GM19324 (cell line): ENCODE measurements around the gene DENND5B.
A peak's percentile ranks its signal among the peaks of the same experiment; 100 is the strongest.
"Not testable (repeated sequence)": the region's sequence is repeated elsewhere in the genome, so short reads cannot be mapped to it uniquely, and the experiment has no call there.

Source experiments
- ATAC-seq: cut with Tn5 transposase; IDR thresholded peaks from one replicate; pipeline ENCODE4 v1.9.1; 2021; ENCODE audit warnings: mild to moderate bottlenecking, moderate library complexity; ENCODE audit not compliant: unreplicated experiment, low FRiP score

The DENND5B gene

GRCh38 chr12:31594681-31595080 lies 3.7 kb upstream of the DENND5B start:
- ATAC-seq, result no peak

GRCh38 chr12:31591380-31591901 lies 505 bp upstream of the DENND5B start:
- no peak for ATAC-seq

DNA sequence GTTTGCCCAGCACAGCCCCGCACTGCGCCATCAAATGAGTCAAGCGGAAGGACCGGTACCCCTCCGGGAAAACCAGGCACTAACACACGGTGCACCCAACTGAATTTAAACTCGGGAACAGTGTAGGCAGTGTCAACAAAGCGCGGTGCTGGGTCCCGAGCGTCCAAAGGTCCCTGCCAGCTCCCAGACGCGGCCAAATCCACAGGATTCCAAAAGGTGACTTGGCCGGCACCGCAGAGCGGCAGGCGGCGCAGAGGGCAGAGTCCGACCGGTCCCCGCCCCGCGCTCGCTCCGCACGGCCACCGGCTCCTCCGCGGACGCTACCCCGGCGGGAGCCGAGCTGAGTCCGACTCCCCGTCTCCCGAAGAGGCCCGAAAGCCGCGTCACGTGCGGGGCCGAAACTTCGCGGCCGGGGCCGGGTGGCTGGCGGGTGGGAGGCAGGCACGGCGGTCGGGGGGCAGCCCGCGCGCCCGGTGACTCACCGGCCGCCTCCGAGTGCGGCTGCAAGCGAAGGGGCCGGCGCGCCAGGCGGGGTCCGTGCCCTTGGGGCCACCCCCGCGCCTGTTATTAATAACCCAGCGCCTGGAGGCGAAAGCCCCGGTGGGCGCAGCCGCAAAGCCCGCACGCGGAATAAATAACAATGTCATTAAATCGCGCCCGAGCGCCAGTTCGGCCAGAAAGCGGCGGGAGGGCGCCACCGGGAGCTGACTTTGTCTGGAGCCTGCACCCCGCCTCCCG lies 863 bp downstream of the DENND5B start:
- ATAC-seq, result peak; percentile 34

GRCh38 chr12:31589598-31589903 lies 1.4 kb downstream of the DENND5B start:
- no peak for ATAC-seq

GRCh38 chr12:31588976-31589375 lies 2.0 kb downstream of the DENND5B start:
- ATAC-seq, result no peak

- ATAC-seq, result no peak
These were observed 4.2 kb downstream of the DENND5B start for GRCh38 chr12:31586728-31587127.

DNA sequence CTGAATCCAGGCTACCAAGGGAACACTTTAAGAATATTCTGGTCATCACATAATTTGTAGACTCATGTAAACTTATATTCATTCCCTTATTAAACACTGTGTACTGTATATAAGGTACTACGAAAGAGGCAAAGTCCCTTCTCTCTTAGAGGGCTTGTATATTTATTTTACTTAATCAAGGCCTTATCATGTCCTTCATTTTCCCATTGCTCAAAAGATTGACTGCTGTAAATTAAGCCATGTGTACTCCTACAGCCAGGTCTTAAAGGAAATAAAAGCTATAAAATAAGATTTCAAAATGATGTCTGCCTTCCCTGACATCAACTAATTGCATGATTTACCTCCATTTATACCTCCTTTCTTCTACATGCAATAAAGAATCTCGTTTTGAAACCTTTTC lies 5.0 kb downstream of the DENND5B start:
- no peak for ATAC-seq

DNA sequence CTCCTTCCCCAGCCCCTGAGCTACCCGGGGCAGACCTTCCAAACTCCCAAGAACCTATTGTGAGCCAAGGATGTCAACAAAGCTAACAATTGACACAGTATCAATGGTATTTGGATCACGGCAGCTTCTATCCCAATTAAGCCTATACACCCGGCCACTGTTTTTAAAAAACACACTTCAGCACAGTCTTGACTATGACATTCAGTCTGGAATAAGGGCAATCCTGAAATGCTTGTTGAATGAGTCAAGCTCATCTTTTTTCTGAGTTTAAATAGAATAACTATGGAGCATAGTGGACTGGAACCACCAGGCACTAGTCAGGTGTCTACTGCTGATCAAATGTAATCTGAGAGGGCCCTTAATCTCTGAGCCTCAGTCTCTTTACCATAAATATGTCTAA lies 5.7 kb downstream of the DENND5B start:
- no peak for ATAC-seq

DNA sequence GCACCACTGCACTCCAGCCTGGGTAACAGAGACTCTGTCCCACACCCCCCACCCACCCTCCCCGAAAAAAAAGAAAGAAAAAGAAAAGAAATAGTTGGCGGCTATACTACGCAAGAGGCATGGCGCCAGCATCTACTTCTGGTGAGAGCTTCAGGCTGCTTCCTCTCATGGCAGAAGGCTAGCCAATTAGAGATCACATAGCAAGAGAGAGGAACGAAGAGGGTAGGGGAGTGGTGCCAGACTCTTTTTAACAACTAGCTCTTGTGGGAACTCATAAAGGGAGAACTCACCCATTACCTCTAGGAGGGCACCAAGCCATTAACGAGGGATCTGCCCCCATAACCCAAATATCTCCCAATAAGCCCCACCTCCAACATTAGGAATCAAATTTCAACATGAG lies 6.2 kb downstream of the DENND5B start:
- ATAC-seq, result no peak

GRCh38 chr12:31583878-31584277 lies 7.1 kb downstream of the DENND5B start:
- no peak for ATAC-seq

DNA sequence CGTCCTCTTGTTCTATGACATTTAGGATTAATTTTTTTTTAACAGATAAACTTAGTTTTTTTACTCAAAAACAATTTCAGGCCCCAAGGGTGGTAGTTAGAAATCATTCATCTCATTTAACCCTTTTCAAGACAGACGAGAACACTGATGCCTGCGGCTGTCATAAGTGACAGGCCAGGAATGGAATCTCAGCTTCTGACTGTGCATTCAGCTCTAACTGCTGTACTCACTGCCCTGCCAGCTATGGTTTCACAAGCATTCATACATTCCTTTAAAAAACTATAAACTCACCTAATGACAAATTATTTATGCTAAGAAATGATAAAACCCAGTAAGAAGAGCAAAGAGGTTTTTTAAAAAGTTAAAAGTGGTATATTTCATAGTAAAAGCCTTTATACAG lies 8.8 kb downstream of the DENND5B start:
- no peak for ATAC-seq

GRCh38 chr12:31578632-31579031 lies 12.3 kb downstream of the DENND5B start:
- no peak for ATAC-seq

DNA sequence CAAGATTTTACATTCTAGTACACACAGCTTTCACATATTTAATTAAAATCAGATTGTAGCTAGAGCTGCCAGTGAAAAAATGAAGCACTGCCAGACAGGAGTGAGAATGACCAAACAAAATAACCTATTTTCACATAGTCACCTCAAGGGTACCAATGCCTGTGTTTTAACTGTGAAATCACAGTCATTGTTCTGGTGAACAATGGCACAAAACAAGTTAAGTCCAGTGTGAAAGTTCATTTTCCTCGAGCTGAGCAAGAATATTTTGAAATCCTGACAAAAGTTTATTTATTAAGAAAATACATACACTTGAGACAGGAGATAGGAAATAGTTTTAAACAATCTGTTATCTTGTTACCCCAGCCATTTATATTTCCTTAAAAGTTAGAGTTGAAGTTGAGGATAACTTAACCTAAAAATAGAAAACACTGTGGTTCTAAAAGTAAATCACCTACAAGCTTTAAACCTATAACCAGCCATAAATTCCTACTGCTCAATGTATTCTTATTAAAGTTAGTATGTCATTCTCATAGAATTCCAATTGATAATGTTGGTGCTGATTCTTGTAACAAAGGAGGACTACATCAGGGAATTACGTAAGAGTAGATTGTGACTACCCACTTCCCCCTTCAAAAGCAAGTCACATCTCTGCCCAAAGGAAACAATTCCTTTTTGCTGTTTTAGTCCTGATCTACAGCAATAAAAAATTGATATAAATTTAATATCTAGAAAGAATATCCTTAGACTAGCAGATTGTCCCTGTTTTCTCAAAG lies 15.9 kb downstream of the DENND5B start:
- ATAC-seq, result no peak

GRCh38 chr12:31574367-31574766 lies 16.6 kb downstream of the DENND5B start:
- not testable (repeated sequence) for ATAC-seq

DNA sequence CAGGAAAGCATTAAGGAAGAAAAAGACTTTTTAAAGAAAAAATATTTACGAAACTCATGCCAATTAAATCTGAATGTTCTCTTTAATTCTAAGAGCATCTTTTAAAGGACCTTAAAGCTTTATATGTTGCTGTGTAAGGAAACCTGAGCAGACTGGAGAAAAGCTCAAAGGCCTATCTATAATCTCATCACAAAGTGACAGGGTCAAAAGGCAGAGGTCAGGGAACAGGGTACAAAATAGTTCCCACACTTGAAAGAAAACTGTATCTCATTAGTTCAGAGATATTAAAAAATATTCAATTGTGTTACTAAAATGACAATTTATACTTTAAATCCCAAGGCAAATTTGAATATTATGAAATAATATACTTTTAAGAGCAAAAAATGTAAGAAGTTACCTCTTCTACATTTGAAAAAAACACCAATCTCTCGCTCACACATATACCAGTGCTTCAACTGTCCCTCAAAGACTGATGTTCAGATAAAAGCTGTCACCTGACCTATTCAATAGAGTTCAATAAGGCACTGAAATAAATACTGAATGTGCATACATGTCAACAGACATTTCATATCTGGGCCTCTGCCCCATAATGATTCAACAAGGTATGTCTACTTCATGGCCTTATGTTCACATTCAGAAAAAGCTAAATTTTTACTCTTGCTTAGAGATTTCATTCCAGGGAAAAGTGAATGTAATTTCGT lies 17.9 kb downstream of the DENND5B start:
- no peak for ATAC-seq

GRCh38 chr12:31570880-31571279 lies 20.1 kb downstream of the DENND5B start:
- no peak for ATAC-seq

DNA sequence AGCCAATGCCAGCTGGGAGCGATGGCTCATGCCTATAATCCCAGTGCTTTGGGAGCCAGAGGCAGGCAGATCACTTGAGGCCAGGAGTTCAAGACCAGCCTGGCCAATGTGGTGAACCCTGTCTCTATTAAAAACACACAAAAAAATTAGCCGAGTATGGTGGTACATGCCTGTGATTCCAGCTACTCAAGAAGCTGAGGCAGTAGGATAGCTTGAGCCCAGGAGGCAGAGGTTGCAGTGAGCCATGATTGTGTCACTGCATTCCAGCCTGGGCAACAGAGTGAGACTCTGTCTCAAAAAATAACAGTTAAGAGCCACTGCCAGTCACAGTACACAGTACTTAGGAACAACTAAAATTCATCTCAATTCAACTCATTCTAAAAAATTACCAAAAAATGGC lies 21.4 kb downstream of the DENND5B start:
- ATAC-seq, result not testable (repeated sequence)

- no peak for ATAC-seq
These were observed 22.4 kb downstream of the DENND5B start for GRCh38 chr12:31568498-31568897.

DNA sequence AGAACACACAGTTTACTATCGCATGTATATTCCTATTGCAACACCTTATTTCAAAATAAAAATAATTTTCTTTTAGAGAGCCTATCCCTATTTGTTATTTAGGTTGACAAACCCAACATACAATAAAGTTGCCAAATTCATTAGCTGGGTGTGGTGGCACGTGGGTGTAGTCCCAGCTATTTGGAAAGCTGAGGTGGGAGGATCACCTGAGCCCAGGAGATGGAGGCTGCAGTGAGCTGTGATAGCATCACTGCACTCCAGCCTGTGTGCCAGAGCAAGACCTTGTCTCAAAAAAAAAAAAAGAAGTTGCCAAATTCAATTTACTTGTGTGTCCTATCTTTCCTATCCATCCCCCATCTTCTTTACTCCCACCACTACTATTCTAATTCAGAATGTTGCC lies 23.9 kb downstream of the DENND5B start:
- ATAC-seq, result no peak

GRCh38 chr12:31566547-31566946 lies 24.4 kb downstream of the DENND5B start:
- ATAC-seq, result no peak

DNA sequence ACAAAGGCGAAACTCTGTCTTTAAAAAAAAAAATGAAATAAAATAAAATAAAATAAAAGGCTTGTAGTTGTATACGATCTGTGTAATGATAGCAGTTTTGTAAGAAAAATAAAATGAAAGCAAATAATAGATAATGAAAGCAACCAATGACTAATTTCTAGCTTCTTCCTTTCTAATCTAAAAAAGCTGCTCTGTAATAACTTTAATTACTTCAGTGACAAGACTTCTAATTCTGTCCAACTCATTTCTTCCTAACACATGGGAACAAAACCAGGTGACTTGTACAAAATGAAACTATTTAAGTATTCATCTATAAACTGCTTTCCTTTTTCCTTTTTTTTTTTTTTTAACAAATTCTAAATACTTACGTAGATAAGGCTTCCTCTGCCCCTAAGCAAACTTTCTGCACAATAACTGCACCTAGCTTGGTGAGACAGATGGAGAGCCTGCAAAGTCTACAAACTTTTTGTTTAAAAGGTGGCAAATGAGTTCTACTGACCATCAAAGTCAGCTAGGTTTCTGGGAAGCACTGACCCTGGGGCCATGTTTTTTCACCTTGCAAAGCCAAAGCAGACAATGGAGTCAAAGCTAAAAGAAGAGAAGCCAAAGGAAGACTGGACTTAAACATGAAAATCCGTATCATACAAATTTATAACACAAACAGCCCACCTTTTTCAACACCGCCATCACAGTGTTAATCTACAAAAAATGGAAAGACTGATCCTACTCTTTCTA lies 28.2 kb downstream of the DENND5B start:
- no peak for ATAC-seq
